T-cell (primary cell): ENCODE measurements around the gene CD320. TPM values are rescaled to one million over a fixed set of nuclear protein-coding genes. Genes with fewer than 3 reads are reported as not detected.

Experiments
- ATAC-seq, 4 experiments: fragments of 200-7000 bp in 3 of 4; fragments of 150-1000 bp in 1 of 4; cut with Tn5 transposase; replicated peaks in 1 of 4; 1 replicate in 3 of 4; 2 replicates in 1 of 4; pipeline ENCODE4 v1.10.0; 2021; ENCODE audit warnings: moderate library complexity in 3 of 4, mild to moderate bottlenecking in 2 of 4, moderate number of reproducible peaks in 1 of 4
- CTCF ChIA-PET, 2 donors: fragments of 300-600 bp; sonication (Branson Sonifier 250); formaldehyde crosslinking; loops; one replicate each; lab custom pipeline; 2022; ENCODE audit warnings: antibody characterized with exemption in 2 of 2; lab: Charles Lee
- POLR2A ChIA-PET, 2 donors: fragments of 300-600 bp; sonication (Branson Sonifier 250); formaldehyde crosslinking; loops; one replicate each; lab custom pipeline; 2022; ENCODE audit warnings: antibody characterized with exemption in 2 of 2; lab: Charles Lee
- DNase-seq, 35 experiments: peaks; one replicate each; pipeline versions ENCODE4 v3.0.0 to v3.0.0-alpha.2; 2013 to 2023
- H3K27ac ChIP-seq: one replicate; pipeline ENCODE4 v1.5.1; 2013; ENCODE audit warnings: low read length
- H3K27me3 ChIP-seq, 2 experiments: replicated peaks in 1 of 2; 1 replicate in 1 of 2; 2 replicates in 1 of 2; pipeline versions ENCODE4 v1.6.1 to v1.7.0; 2013; ENCODE audit warnings: low read length in 1 of 2, mixed read lengths in 1 of 2; ENCODE audit not compliant: control insufficient read depth in 2 of 2, insufficient read depth in 2 of 2; ENCODE audit errors: extremely low read depth in 1 of 2
- H3K36me3 ChIP-seq, 2 donors: 1 replicate in 1 of 2; 2 replicates in 1 of 2; pipeline versions ENCODE4 v1.6.1 to v1.7.0; 2013; ENCODE audit warnings: low read length in 1 of 2; ENCODE audit not compliant: control insufficient read depth in 2 of 2, insufficient read depth in 1 of 2; ENCODE audit errors: extremely low read depth in 1 of 2
- H3K4me1 ChIP-seq, 2 experiments: 1 replicate in 1 of 2; 2 replicates in 1 of 2; pipeline versions ENCODE4 v1.6.1 to v1.7.0; 2013; ENCODE audit warnings: low read length in 2 of 2, mixed read lengths in 1 of 2; ENCODE audit not compliant: insufficient read depth in 2 of 2, control insufficient read depth in 1 of 2; ENCODE audit errors: extremely low read depth in 1 of 2
- H3K4me3 ChIP-seq, 2 donors: 1 replicate in 1 of 2; 2 replicates in 1 of 2; pipeline versions ENCODE4 v1.5.1 to v1.7.0; 2013; ENCODE audit warnings: mild to moderate bottlenecking in 2 of 2, low read length in 1 of 2, moderate library complexity in 1 of 2; ENCODE audit not compliant: control insufficient read depth in 1 of 2; ENCODE audit errors: extremely low read depth in 1 of 2
- H3K9me3 ChIP-seq: 2 replicates; pipeline ENCODE4 v1.7.0; 2013
- H3K27ac Mint-ChIP-seq, 2 donors: one replicate each; pipeline ENCODE4 v1.8.0; 2020 to 2021; ENCODE audit warnings: mild to moderate bottlenecking in 2 of 2, mixed read lengths in 2 of 2
- H3K27me3 Mint-ChIP-seq, 2 donors: one replicate each; pipeline ENCODE4 v1.8.0; 2021 to 2022; ENCODE audit warnings: mixed read lengths in 2 of 2
- H3K36me3 Mint-ChIP-seq: one replicate; pipeline ENCODE4 v1.8.0; 2021; ENCODE audit warnings: mixed read lengths
- H3K4me1 Mint-ChIP-seq, 3 donors: one replicate each; pipeline ENCODE4 v1.8.0; 2020 to 2022; ENCODE audit warnings: mixed read lengths in 3 of 3, mild to moderate bottlenecking in 1 of 3
- H3K4me3 Mint-ChIP-seq, 3 donors: one replicate each; pipeline ENCODE4 v1.8.0; 2020 to 2022; ENCODE audit warnings: mild to moderate bottlenecking in 3 of 3, mixed read lengths in 3 of 3, moderate library complexity in 3 of 3
- H3K9me3 Mint-ChIP-seq, 3 donors: one replicate each; pipeline ENCODE4 v1.8.0; 2020 to 2022; ENCODE audit warnings: mixed read lengths in 3 of 3
- WGBS: methylation state at CpG from one replicate; pipeline ENCODE4 v1.1.5; 2013; ENCODE audit warnings: missing lambda C conversion rate; ENCODE audit not compliant: insufficient coverage; 5-methylcytosine and 5-hydroxymethylcytosine counted together
- total RNA-seq, 35 experiments: library from RNA in 6 of 35; stranded (reverse) in 6 of 35; fragments of 120-200 nt in 1 of 35; gene quantifications; one replicate each; pipeline versions ENCODE4 v1.2.1 to v1.2.4 and lab custom pipeline; 2013 to 2026

CD320 gene
- total RNA-seq, 5 donors from 2014 or later (not counting 1 experiment from before 2014, with no cell fraction given), result 26.1 to 41.5 (median 37.4) TPM

- Mint-ChIP-seq H3K4me1 (peaks cover 0 to 2% (median 0%) of the 10 kb centered on the region in 3 donors), H3K36me3 (no peaks in the 10 kb centered on the region), H3K9me3 (no peaks in the 10 kb centered on the region), H3K27ac (no peak overlapping the region), H3K4me3 (no peak overlapping the region), H3K27me3 (peaks cover 0 to 7% of the 10 kb centered on the region in 2 donors)
- ChIA-PET POLR2A (no interaction called here), CTCF (no interaction called here)
- H3K4me3 ChIP-seq, result no peak overlapping the region
- peaks cover 3 to 21% of the 10 kb centered on the region in 2 experiments for H3K27me3 ChIP-seq
- peaks cover 0 to 9% of the 10 kb centered on the region in 2 experiments for H3K4me1 ChIP-seq
- DNase-seq, result no peak
- H3K9me3 ChIP-seq, result no peaks in the 10 kb centered on the region
- no peak for ATAC-seq
- no peak overlapping the region for H3K27ac ChIP-seq
- no peaks in the 10 kb centered on the region for H3K36me3 ChIP-seq
- 77% methylated on average over 3 of the region's 3 CpGs for WGBS
Measured at GRCh38 chr19:8329996-8330395, 21.8 kb upstream of the CD320 start.

- CTCF ChIA-PET, result no interaction called here
- Histone ChIP-seq H3K27ac (no peak overlapping the region), H3K4me1 (peaks cover 10 to 33% of the 10 kb centered on the region in 2 experiments), H3K27me3 (peaks cover 0 to 5% of the 10 kb centered on the region in 2 experiments), H3K4me3 (no peak overlapping the region), H3K36me3 (peaks cover 7 to 20% of the 10 kb centered on the region in 2 donors), H3K9me3 (no peaks in the 10 kb centered on the region)
- POLR2A ChIA-PET, result no interaction called here
- H3K36me3 Mint-ChIP-seq, result no peaks in the 10 kb centered on the region
- H3K9me3 Mint-ChIP-seq, result no peaks in the 10 kb centered on the region
- H3K27ac Mint-ChIP-seq, result no peak overlapping the region
- DNase-seq (no peak), ATAC-seq (no peak)
- WGBS, result 95% methylated on average over 2 of the region's 3 CpGs
- no peaks in the 10 kb centered on the region for H3K27me3 Mint-ChIP-seq
- peaks cover 20 to 29% (median 25%) of the 10 kb centered on the region in 3 donors for H3K4me1 Mint-ChIP-seq
- no peak overlapping the region for H3K4me3 Mint-ChIP-seq
Measured at GRCh38 chr19:8325454-8325853, 17.3 kb upstream of the CD320 start.

GRCh38 chr19:8324186-8325050 is 16.3 kb upstream of the CD320 start:
- CTCF ChIA-PET, result no interaction called here
- WGBS, result 92% methylated on average over 16 of the region's 17 CpGs
- peaks cover 31 to 38% (median 35%) of the 10 kb centered on the region in 3 donors for H3K4me1 Mint-ChIP-seq
- Histone ChIP-seq H3K4me3 (no peak overlapping the region), H3K36me3 (peaks cover 7 to 20% of the 10 kb centered on the region in 2 donors), H3K27me3 (peaks cover 0 to 5% of the 10 kb centered on the region in 2 experiments), H3K27ac (no peak overlapping the region), H3K9me3 (no peaks in the 10 kb centered on the region), H3K4me1 (peaks cover 16 to 42% of the 10 kb centered on the region in 2 experiments)
- DNase-seq (no peak), ATAC-seq (no peak)
- H3K27ac Mint-ChIP-seq, result no peak overlapping the region
- POLR2A ChIA-PET, result interaction anchor here in 1 of 2 donors (1.0 kb wide), 1 partner anchor 17 kb away, joined by 7 read pairs; no protein-coding TSS in a partner anchor
- no peaks in the 10 kb centered on the region for H3K36me3 Mint-ChIP-seq
- no peaks in the 10 kb centered on the region for H3K27me3 Mint-ChIP-seq
- no peak overlapping the region for H3K4me3 Mint-ChIP-seq
- no peaks in the 10 kb centered on the region for H3K9me3 Mint-ChIP-seq

- ATAC-seq (no peak), DNase-seq (no peak)
- peak overlapping the region in 2 of 3 donors; percentile 92 to 97 for H3K4me3 Mint-ChIP-seq
- peaks cover 16 to 42% of the 10 kb centered on the region in 2 experiments for H3K4me1 ChIP-seq
- peaks cover 0 to 5% of the 10 kb centered on the region in 2 experiments for H3K27me3 ChIP-seq
- no peak overlapping the region for H3K27ac Mint-ChIP-seq
- H3K27ac ChIP-seq, result no peak overlapping the region
- no peaks in the 10 kb centered on the region for H3K27me3 Mint-ChIP-seq
- POLR2A ChIA-PET, result interaction anchor here in 1 of 2 donors (0.5 to 1.0 kb wide), 2 partner anchors 17 to 940 kb away, joined by 4 to 7 read pairs; no protein-coding TSS in a partner anchor
- no peaks in the 10 kb centered on the region for H3K9me3 ChIP-seq
- H3K4me1 Mint-ChIP-seq, result peaks cover 31 to 42% (median 36%) of the 10 kb centered on the region in 3 donors
- 100% methylated on average over 1 of the region's 1 CpG for WGBS
- H3K36me3 ChIP-seq, result peaks cover 7 to 20% of the 10 kb centered on the region in 2 donors
- CTCF ChIA-PET, result no interaction called here
- H3K4me3 ChIP-seq, result no peak overlapping the region
- H3K36me3 Mint-ChIP-seq, result no peaks in the 10 kb centered on the region
- H3K9me3 Mint-ChIP-seq, result no peaks in the 10 kb centered on the region
Measured at GRCh38 chr19:8323781-8324185, 15.6 kb upstream of the CD320 start.

- ATAC-seq (no peak), DNase-seq (no peak)
- peak overlapping the region; percentile 18 for H3K27ac ChIP-seq
- Mint-ChIP-seq H3K27ac (no peak overlapping the region), H3K4me1 (peaks cover 31 to 42% (median 36%) of the 10 kb centered on the region in 3 donors), H3K4me3 (peak overlapping the region; percentile 92 to 97 (median 94)), H3K9me3 (no peaks in the 10 kb centered on the region), H3K27me3 (no peaks in the 10 kb centered on the region), H3K36me3 (no peaks in the 10 kb centered on the region)
- ChIA-PET POLR2A (interaction anchor here in 1 of 2 donors (0.5 kb wide), 1 partner anchor 317 kb away, joined by 3 read pairs; no protein-coding TSS in a partner anchor), CTCF (interaction anchor here in 1 of 2 donors (1.1 kb wide), 1 partner anchor 70 kb away, joined by 4 read pairs; no protein-coding TSS in a partner anchor)
- H3K9me3 ChIP-seq, result no peaks in the 10 kb centered on the region
- H3K36me3 ChIP-seq, result peaks cover 7 to 20% of the 10 kb centered on the region in 2 donors
- H3K4me3 ChIP-seq, result peak overlapping the region; percentile 94 to 99
- peaks cover 0 to 2% of the 10 kb centered on the region in 2 experiments for H3K27me3 ChIP-seq
- WGBS, result 58% methylated on average over 4 of the region's 7 CpGs
- H3K4me1 ChIP-seq, result peaks cover 16 to 42% of the 10 kb centered on the region in 2 experiments
Measured at GRCh38 chr19:8322638-8322997, 14.5 kb upstream of the CD320 start.

- no peaks in the 10 kb centered on the region for H3K27me3 ChIP-seq
- H3K4me3 ChIP-seq, result peak overlapping the region; percentile 94 to 99
- ATAC-seq (no peak), DNase-seq (no peak)
- H3K4me3 Mint-ChIP-seq, result peak overlapping the region; percentile 92 to 97 (median 94)
- H3K27me3 Mint-ChIP-seq, result no peaks in the 10 kb centered on the region
- ChIA-PET POLR2A (no interaction called here), CTCF (interaction anchor here (1.0 to 1.1 kb wide), 2 partner anchors 19 to 69 kb away, joined by 3 to 4 read pairs; no protein-coding TSS in a partner anchor)
- H3K9me3 Mint-ChIP-seq, result no peaks in the 10 kb centered on the region
- WGBS, result 12% methylated on average over 19 of the region's 30 CpGs
- H3K4me1 ChIP-seq, result peaks cover 16 to 43% of the 10 kb centered on the region in 2 experiments
- H3K9me3 ChIP-seq, result no peaks in the 10 kb centered on the region
- peaks cover 7 to 20% of the 10 kb centered on the region in 2 donors for H3K36me3 ChIP-seq
- peaks cover 3% of the 10 kb centered on the region for H3K36me3 Mint-ChIP-seq
- H3K27ac ChIP-seq, result peak overlapping the region; percentile 42
- peaks cover 31 to 42% (median 38%) of the 10 kb centered on the region in 3 donors for H3K4me1 Mint-ChIP-seq
- H3K27ac Mint-ChIP-seq, result peak overlapping the region; percentile 95 to 97
Measured at GRCh38 chr19:8321986-8322637, 14.0 kb upstream of the CD320 start.
